ENCODE data around the gene KDM5A. TPM values are rescaled to one million over a fixed set of nuclear protein-coding genes. Genes with fewer than 3 reads are reported as not detected.

Gene KDM5A
- total RNA-seq, 2 experiments from 2014 or later = 39.6 to 88.8 TPM

DNA sequence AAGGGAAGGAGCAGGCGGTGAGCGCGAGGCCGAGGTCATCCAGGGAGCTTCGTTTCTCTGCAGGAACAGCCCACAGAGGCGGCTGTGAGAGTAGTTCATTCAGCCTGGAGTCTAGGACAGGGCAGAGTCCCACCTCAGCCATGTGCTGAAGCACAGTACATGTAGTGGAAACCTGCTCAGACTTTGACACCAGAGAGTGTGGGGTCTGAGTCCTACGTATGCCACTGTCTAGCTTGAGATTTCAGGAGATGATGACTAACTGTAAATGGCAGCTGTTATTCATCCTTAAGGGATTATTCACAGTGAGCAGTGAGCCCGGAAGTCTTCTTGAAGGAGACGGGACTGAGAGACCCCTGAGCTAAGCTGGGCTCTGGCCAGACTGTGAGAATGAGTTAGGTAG, 125.5 kb downstream of the KDM5A start:
- no TSS peak for BruUV-seq (replicated peaks)
- no peak overlapping the region for H2AFZ ChIP-seq (ENCODE audit: low read length)
- H4K20me1 ChIP-seq (ENCODE audit: insufficient read depth, low read length) = no peaks in the 10 kb centered on the region
- no peaks in the 10 kb centered on the region for H3K9me2 ChIP-seq (ENCODE audit: insufficient read depth, low read length)
- no peak for DNase-seq (ENCODE audit: low spot score)
- intact Hi-C loops (cut with micrococcal nuclease; ENCODE audit: unreplicated experiment) = no loop called here
- H3K27ac ChIP-seq (ENCODE audit: low read depth, low read length, poor library complexity, severe bottlenecking) = no peak overlapping the region
- POLR2A ChIA-PET = no interaction called here
- no peaks in the 10 kb centered on the region for H3K9me3 ChIP-seq (ENCODE audit: low read length)
- H3K36me3 ChIP-seq (ENCODE audit: insufficient read depth, low read length) = no peaks in the 10 kb centered on the region
- H3K79me2 ChIP-seq (ENCODE audit: insufficient read depth, low read depth, low read length) = no peaks in the 10 kb centered on the region
- no peak for TF ChIP-seq CTCF (conservative IDR thresholded peaks at IDR 0.05; ENCODE audit: low read length)
- TF ChIP-seq EZH2phosphoT487 (IDR thresholded peaks at IDR 0.05; ENCODE audit: borderline replicate concordance, low read depth, low read length) = no peak
- CTCF ChIA-PET (ENCODE audit: unreplicated experiment) = no interaction called here
- H3K4me3 ChIP-seq (ENCODE audit: low read depth, low read length, poor library complexity, severe bottlenecking) = no peak overlapping the region
- H3K4me1 ChIP-seq (ENCODE audit: insufficient read depth, low read length, poor library complexity, severe bottlenecking) = no peaks in the 10 kb centered on the region
- no peak overlapping the region for H3K4me2 ChIP-seq (ENCODE audit: low read length)

DNA sequence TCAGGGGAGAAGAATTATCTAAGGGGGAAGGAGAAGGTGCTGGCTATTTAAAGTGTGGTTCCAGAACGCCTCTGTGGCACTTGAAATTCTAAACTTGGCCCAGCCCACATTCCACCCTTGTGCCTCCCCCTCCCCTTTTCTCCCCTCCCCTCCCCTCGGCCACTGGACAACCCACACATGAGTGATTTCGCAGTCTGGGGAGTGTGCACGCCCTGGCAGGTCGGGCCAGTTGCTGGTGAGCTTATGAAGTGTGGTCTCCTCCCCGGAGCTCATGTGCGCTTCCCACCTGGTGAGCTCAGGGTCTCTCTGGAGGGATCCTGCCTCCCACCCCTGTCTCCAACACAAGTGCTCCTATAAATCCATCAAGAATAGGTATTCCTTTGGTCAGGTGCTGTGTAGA, 126.3 kb downstream of the KDM5A start, which contains the start of gene SLC6A13:
SLC6A13 (minus strand) TSS at position 20 of the 400 bp plus-strand sequence. CDS start 2,784 bp downstream, outside the sequence.
- CTCF ChIA-PET (ENCODE audit: unreplicated experiment) = no interaction called here
- Histone ChIP-seq H3K27ac (ENCODE audit: low read depth, low read length, poor library complexity, severe bottlenecking) (no peak within 1 kb of the TSS), H4K20me1 (ENCODE audit: insufficient read depth, low read length) (no peaks in the 10 kb centered on the region), H3K4me1 (ENCODE audit: insufficient read depth, low read length, poor library complexity, severe bottlenecking) (no peaks in the 10 kb centered on the region), H3K9me3 (ENCODE audit: low read length) (no peaks in the 10 kb centered on the region), H3K4me2 (ENCODE audit: low read length) (no peak within 1 kb of the TSS), H3K9me2 (ENCODE audit: insufficient read depth, low read length) (no peaks in the 10 kb centered on the region), H3K79me2 (ENCODE audit: insufficient read depth, low read depth, low read length) (no peaks in the 10 kb centered on the region), H2AFZ (ENCODE audit: low read length) (no peak within 1 kb of the TSS), H3K36me3 (ENCODE audit: insufficient read depth, low read length) (no peaks in the 10 kb centered on the region), H3K4me3 (ENCODE audit: low read depth, low read length, poor library complexity, severe bottlenecking) (no peak within 1 kb of the TSS)
- TF ChIP-seq EZH2phosphoT487 (IDR thresholded peaks at IDR 0.05; ENCODE audit: borderline replicate concordance, low read depth, low read length) (no peak), CTCF (conservative IDR thresholded peaks at IDR 0.05; ENCODE audit: low read length) (no peak)
- DNase-seq (ENCODE audit: low spot score) = no peak
- intact Hi-C loops (cut with micrococcal nuclease; ENCODE audit: unreplicated experiment) = no loop called here
- POLR2A ChIA-PET = interaction anchor here (0.6 to 0.8 kb wide), 2 partner anchors 11 to 29 kb away, joined by 3 read pairs; no protein-coding TSS in a partner anchor
- no TSS peak for BruUV-seq (replicated peaks)

DNA sequence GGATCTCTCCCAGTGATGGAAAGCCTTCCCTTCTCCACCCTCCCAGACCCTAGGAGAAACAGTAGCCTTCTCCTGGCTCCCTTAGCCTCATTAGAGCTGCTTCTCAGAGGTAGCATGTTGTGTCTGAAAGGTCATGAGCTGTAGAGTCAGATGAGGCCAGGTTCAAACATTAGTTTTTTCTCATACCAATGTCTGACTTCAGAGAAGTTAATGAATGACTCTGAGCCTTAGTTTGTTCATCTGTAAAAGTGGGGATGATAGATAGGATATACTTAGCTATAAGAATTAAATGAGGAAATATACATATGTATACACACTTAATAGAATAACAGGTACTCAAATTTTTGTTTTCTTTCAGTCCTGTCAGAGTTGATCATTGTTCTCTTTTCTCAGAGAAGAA, 127.0 kb downstream of the KDM5A start:
- DNase-seq (ENCODE audit: low spot score) = no peak
- Histone ChIP-seq H3K4me1 (ENCODE audit: insufficient read depth, low read length, poor library complexity, severe bottlenecking) (no peaks in the 10 kb centered on the region), H3K9me2 (ENCODE audit: insufficient read depth, low read length) (no peaks in the 10 kb centered on the region), H3K27ac (ENCODE audit: low read depth, low read length, poor library complexity, severe bottlenecking) (no peak overlapping the region), H2AFZ (ENCODE audit: low read length) (no peak overlapping the region), H3K36me3 (ENCODE audit: insufficient read depth, low read length) (no peaks in the 10 kb centered on the region), H3K4me3 (ENCODE audit: low read depth, low read length, poor library complexity, severe bottlenecking) (no peak overlapping the region), H3K79me2 (ENCODE audit: insufficient read depth, low read depth, low read length) (no peaks in the 10 kb centered on the region), H4K20me1 (ENCODE audit: insufficient read depth, low read length) (no peaks in the 10 kb centered on the region), H3K9me3 (ENCODE audit: low read length) (no peaks in the 10 kb centered on the region), H3K4me2 (ENCODE audit: low read length) (no peak overlapping the region)
- ChIA-PET POLR2A (interaction anchor here (0.6 kb wide), 1 partner anchor 30 kb away, joined by 3 read pairs; no protein-coding TSS in a partner anchor), CTCF (ENCODE audit: unreplicated experiment) (no interaction called here)
- no TSS peak for BruUV-seq (replicated peaks)
- intact Hi-C loops (cut with micrococcal nuclease; ENCODE audit: unreplicated experiment) = no loop called here
- TF ChIP-seq CTCF (conservative IDR thresholded peaks at IDR 0.05; ENCODE audit: low read length) (no peak), EZH2phosphoT487 (IDR thresholded peaks at IDR 0.05; ENCODE audit: borderline replicate concordance, low read depth, low read length) (no peak)
